ENCODE results near the gene RFX7. TPM values are rescaled to one million over a fixed set of nuclear protein-coding genes. Genes with fewer than 3 reads are reported as not detected.

RFX7 gene
- total and polyA plus RNA-seq, 2 donors (not counting 1 experiment from before 2014, with no cell fraction given) = 5.4 to 6.9 TPM

- Histone ChIP-seq H2AFZ (ENCODE audit: low read length) (no peak overlapping the region), H3K4me1 (ENCODE audit: control insufficient read depth, extremely low read depth, insufficient read depth, low read length) (no peaks in the 10 kb centered on the region), H3K79me2 (ENCODE audit: control insufficient read depth, insufficient read depth, low read length) (peaks cover 53% of the 10 kb centered on the region), H3K9ac (ENCODE audit: insufficient read depth, low read length) (no peak overlapping the region), H3K27ac (ENCODE audit: insufficient read depth, low read length) (no peak overlapping the region), H3K36me3 (ENCODE audit: control insufficient read depth, insufficient read depth, low read length) (no peaks in the 10 kb centered on the region), H3K4me3 (replicated peaks in 1 of 4; ENCODE audit: control extremely low read depth in 1 of 4, insufficient read depth in 1 of 4, low read depth in 3 of 4, low read length in 4 of 4) (no peak overlapping the region), H3K9me3 (ENCODE audit: control insufficient read depth, insufficient read depth, low read depth, low read length) (no peaks in the 10 kb centered on the region), H4K20me1 (ENCODE audit: control insufficient read depth, extremely low read depth, insufficient read depth, low read length) (no peaks in the 10 kb centered on the region), H3K4me2 (ENCODE audit: extremely low read depth, insufficient read depth, low read length) (no peak overlapping the region), H3K27me3 (ENCODE audit: control insufficient read depth, insufficient read depth, low read length) (no peaks in the 10 kb centered on the region)
- TF ChIP-seq CTCF (conservative IDR thresholded peaks at IDR 0.05 in 1 of 2, IDR thresholded peaks at IDR 0.05 in 1 of 2; ENCODE audit: low read depth in 1 of 2, low read length in 2 of 2) = no peak
- TF ChIP-seq EZH2 (IDR thresholded peaks at IDR 0.05; ENCODE audit: low read length, missing control alignments) = no peak
- DNase-seq (ENCODE audit: low read depth in 2 of 2) = peak; percentile 49 to 57
Observed at GRCh38 chr15:56208641-56209155, 35.0 kb downstream of the RFX7 start.

GRCh38 chr15:56208185-56208584, 35.5 kb downstream of the RFX7 start:
- peak in 1 of 2 donors; percentile 5 for DNase-seq (ENCODE audit: low read depth in 2 of 2)
- H3K79me2 ChIP-seq (ENCODE audit: control insufficient read depth, insufficient read depth, low read length) = peaks cover 55% of the 10 kb centered on the region
- no peak overlapping the region for H3K4me3 ChIP-seq (replicated peaks in 1 of 4; ENCODE audit: control extremely low read depth in 1 of 4, insufficient read depth in 1 of 4, low read depth in 3 of 4, low read length in 4 of 4)
- H2AFZ ChIP-seq (ENCODE audit: low read length) = no peak overlapping the region
- H4K20me1 ChIP-seq (ENCODE audit: control insufficient read depth, extremely low read depth, insufficient read depth, low read length) = no peaks in the 10 kb centered on the region
- H3K9ac ChIP-seq (ENCODE audit: insufficient read depth, low read length) = no peak overlapping the region
- TF ChIP-seq CTCF (conservative IDR thresholded peaks at IDR 0.05 in 1 of 2, IDR thresholded peaks at IDR 0.05 in 1 of 2; ENCODE audit: low read depth in 1 of 2, low read length in 2 of 2) (no peak), EZH2 (IDR thresholded peaks at IDR 0.05; ENCODE audit: low read length, missing control alignments) (no peak)
- H3K27me3 ChIP-seq (ENCODE audit: control insufficient read depth, insufficient read depth, low read length) = no peaks in the 10 kb centered on the region
- H3K36me3 ChIP-seq (ENCODE audit: control insufficient read depth, insufficient read depth, low read length) = no peaks in the 10 kb centered on the region
- H3K4me2 ChIP-seq (ENCODE audit: extremely low read depth, insufficient read depth, low read length) = no peak overlapping the region
- H3K4me1 ChIP-seq (ENCODE audit: control insufficient read depth, extremely low read depth, insufficient read depth, low read length) = no peaks in the 10 kb centered on the region
- no peak overlapping the region for H3K27ac ChIP-seq (ENCODE audit: insufficient read depth, low read length)
- no peaks in the 10 kb centered on the region for H3K9me3 ChIP-seq (ENCODE audit: control insufficient read depth, insufficient read depth, low read depth, low read length)

GRCh38 chr15:56207711-56208110, 36.0 kb downstream of the RFX7 start:
- H3K9me3 ChIP-seq (ENCODE audit: control insufficient read depth, insufficient read depth, low read depth, low read length) = no peaks in the 10 kb centered on the region
- no peaks in the 10 kb centered on the region for H3K27me3 ChIP-seq (ENCODE audit: control insufficient read depth, insufficient read depth, low read length)
- no peak overlapping the region for H2AFZ ChIP-seq (ENCODE audit: low read length)
- no peaks in the 10 kb centered on the region for H3K36me3 ChIP-seq (ENCODE audit: control insufficient read depth, insufficient read depth, low read length)
- H3K4me1 ChIP-seq (ENCODE audit: control insufficient read depth, extremely low read depth, insufficient read depth, low read length) = no peaks in the 10 kb centered on the region
- H3K4me2 ChIP-seq (ENCODE audit: extremely low read depth, insufficient read depth, low read length) = no peak overlapping the region
- H3K4me3 ChIP-seq (replicated peaks in 1 of 4; ENCODE audit: control extremely low read depth in 1 of 4, insufficient read depth in 1 of 4, low read depth in 3 of 4, low read length in 4 of 4) = no peak overlapping the region
- no peak overlapping the region for H3K9ac ChIP-seq (ENCODE audit: insufficient read depth, low read length)
- H3K27ac ChIP-seq (ENCODE audit: insufficient read depth, low read length) = no peak overlapping the region
- DNase-seq (ENCODE audit: low read depth in 2 of 2) = peak in 1 of 2 donors; percentile 44
- H3K79me2 ChIP-seq (ENCODE audit: control insufficient read depth, insufficient read depth, low read length) = peaks cover 57% of the 10 kb centered on the region
- TF ChIP-seq CTCF (conservative IDR thresholded peaks at IDR 0.05 in 1 of 2, IDR thresholded peaks at IDR 0.05 in 1 of 2; ENCODE audit: low read depth in 1 of 2, low read length in 2 of 2) = no peak
- no peak for TF ChIP-seq EZH2 (IDR thresholded peaks at IDR 0.05; ENCODE audit: low read length, missing control alignments)
- H4K20me1 ChIP-seq (ENCODE audit: control insufficient read depth, extremely low read depth, insufficient read depth, low read length) = no peaks in the 10 kb centered on the region

Data from fibroblast of lung (primary cell).